ENCODE results near the gene CTDSPL.

CTDSPL gene

DNA sequence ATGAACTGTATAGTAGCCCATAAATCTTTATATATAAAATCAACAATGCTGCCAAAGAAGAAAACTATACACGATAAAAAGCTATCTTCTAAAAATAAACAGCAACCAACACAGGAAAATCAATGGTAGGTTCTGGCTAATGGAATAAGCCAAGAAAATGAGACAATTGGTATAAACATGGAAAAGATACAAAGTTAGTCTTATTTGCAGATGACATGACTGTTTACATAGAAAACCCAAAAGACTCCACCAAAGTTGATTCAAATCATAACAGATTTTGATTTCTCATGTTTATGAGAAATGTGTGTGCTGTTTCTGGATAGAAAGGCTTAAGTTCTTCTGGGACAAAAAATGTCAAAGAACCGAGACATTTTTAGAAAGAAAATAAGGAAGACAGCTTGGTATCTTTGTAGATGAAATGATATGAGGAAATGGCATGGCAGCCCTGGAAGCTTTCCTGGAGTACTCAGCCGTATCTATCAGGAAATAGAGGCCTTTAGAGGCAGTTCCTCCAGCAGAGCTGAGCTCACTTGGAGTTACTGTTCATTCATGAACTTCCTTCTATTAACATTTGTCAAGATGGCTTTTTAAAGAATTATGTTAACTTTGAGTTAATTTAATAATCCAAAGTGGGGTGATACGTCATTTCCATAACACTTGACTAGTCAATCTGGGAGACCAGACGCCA is 92.2 kb downstream of the CTDSPL start:
- DNase-seq (ENCODE audit: low spot score) = no peak
- TF ChIP-seq, protein P1, sequence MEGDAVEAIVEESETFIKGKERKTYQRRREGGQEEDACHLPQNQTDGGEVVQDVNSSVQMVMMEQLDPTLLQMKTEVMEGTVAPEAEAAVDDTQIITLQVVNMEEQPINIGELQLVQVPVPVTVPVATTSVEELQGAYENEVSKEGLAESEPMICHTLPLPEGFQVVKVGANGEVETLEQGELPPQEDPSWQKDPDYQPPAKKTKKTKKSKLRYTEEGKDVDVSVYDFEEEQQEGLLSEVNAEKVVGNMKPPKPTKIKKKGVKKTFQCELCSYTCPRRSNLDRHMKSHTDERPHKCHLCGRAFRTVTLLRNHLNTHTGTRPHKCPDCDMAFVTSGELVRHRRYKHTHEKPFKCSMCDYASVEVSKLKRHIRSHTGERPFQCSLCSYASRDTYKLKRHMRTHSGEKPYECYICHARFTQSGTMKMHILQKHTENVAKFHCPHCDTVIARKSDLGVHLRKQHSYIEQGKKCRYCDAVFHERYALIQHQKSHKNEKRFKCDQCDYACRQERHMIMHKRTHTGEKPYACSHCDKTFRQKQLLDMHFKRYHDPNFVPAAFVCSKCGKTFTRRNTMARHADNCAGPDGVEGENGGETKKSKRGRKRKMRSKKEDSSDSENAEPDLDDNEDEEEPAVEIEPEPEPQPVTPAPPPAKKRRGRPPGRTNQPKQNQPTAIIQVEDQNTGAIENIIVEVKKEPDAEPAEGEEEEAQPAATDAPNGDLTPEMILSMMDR (IDR thresholded peaks at IDR 0.05; ENCODE audit: borderline replicate concordance, control extremely low read depth, extremely low read depth, insufficient read depth, missing control alignments) = no peak
- in situ Hi-C loops (cut with MboI; ENCODE audit: low sequenced_read_pairs, unreplicated experiment) = no loop called here

DNA sequence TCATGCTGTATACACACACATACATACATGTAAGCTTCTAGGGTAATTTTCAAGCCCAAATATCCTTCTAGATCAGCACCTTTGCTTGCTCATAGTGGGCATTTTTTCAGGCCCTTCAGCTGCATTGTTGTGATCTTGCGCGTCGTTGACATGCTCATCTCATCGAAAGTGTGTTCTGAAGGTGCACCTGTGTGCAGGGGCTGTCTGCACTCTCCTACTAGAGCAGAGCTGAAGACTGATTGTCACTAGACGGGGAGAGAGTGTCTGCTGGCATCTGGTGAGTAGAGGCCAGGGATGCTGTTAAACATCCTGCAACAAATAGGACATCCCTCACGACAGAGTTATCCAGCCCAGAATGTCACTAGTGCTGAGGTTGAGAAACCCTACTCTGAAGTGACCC is 93.2 kb downstream of the CTDSPL start:
- TF ChIP-seq, protein P1 (IDR thresholded peaks at IDR 0.05; ENCODE audit: borderline replicate concordance, control extremely low read depth, extremely low read depth, insufficient read depth, missing control alignments) = no peak
- in situ Hi-C loops (cut with MboI; ENCODE audit: low sequenced_read_pairs, unreplicated experiment) = no loop called here
- no peak for DNase-seq (ENCODE audit: low spot score)

DNA sequence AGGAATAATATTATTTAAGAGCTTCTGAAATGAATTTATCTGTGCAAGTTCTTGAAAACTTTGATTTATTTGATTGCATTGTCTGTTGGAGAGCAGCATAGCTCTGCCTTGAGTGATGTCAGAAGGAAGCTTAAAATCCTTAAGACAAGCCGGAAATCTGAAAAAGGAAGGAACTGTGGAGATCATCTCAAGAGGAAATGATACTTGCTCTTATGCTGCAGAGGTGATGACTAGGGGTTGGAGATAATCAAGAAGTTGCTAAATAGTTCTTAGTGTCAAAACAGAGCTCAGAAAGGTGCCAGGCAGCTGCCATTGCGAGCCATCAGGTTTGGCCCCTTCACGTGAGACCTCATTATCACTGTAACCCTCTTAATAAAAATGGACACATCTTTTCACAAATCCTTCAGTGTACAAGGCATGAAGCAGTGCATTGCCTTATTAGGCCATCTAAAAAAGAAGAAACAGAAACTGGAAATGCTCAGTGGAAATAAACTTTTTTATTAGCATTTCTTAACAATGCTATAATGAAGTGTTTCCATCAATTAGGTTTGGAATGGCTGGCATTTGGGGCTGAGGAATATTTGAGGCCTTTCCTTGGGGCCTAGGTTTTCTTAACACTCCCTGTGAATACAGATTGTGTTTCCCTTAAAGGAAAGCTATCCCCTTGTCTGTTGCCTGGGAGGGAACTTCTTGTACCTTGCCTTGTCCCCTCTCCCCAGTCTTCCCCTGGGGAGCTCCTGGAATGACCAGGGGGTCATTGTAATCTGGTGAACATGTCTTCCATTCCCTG is 94.4 kb downstream of the CTDSPL start:
- in situ Hi-C loops (cut with MboI; ENCODE audit: low sequenced_read_pairs, unreplicated experiment) = no loop called here

DNA sequence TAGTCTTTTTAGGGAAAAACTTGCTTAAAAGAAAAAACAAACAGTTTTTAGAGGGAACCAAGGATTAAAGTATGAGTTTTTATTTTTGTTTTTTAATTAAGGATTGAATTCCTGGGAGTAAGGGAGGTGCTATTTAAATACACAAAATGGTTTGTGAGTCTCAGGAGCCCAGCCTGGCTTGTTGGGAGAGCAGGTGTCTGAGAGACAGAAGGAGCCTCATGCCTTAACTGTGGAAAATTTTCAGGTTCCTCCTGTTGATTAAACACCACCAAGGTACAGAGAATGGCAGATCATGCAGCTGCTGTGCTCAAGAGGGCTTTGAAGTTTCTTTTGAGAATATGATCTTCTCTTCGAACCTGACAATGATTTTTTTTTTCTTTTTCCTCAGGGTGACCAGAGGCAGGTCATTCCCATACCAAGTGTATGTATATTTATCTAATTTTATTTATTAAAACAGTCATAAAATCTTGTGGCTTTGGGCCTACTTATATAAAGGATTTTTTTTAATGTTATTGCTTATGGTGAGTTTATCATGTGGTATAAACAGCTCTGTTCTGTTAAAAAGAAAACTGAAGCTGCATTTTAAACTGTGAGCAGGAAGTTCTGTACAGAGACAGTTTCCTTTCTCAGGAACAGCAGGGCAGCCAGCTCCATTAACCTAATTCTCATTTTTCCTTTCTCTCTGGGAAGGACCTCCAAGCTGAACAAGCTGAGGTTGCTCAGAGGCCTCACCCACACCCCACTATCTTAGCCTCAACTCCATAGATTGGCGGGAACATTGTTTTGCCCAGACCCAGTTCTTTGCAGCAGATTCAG is 95.3 kb downstream of the CTDSPL start:
- TF ChIP-seq, protein P1 (IDR thresholded peaks at IDR 0.05; ENCODE audit: borderline replicate concordance, control extremely low read depth, extremely low read depth, insufficient read depth, missing control alignments) = no peak
- no peak for DNase-seq (ENCODE audit: low spot score)
- in situ Hi-C loops (cut with MboI; ENCODE audit: low sequenced_read_pairs, unreplicated experiment) = no loop called here

More for the DNA sequence above, 94.4 kb downstream of the CTDSPL start:
- no peak for DNase-seq (ENCODE audit: low spot score)
- TF ChIP-seq, protein P1 (IDR thresholded peaks at IDR 0.05; ENCODE audit: borderline replicate concordance, control extremely low read depth, extremely low read depth, insufficient read depth, missing control alignments) = no peak

DNA sequence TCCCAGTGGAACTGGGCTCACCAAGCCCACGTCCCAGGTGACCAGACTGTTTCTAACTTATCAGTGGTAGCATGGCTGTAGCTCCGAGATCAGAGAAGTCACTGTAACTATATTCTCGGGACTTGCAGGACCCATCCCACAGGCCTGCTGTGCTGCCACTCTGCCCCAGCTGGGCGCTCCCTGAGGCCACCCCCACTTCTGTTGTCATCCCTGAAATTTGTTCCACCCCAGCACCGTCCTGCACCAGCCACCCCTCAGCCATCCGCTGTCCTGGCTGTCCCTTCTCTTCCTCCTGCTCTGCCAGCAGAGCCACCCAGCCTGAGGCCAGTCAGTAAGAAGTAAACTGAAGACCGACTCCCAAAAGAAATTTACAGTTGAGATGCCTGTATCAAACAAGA is 95.9 kb downstream of the CTDSPL start:
- in situ Hi-C loops (cut with MboI; ENCODE audit: low sequenced_read_pairs, unreplicated experiment) = no loop called here
- TF ChIP-seq, protein P1 (IDR thresholded peaks at IDR 0.05; ENCODE audit: borderline replicate concordance, control extremely low read depth, extremely low read depth, insufficient read depth, missing control alignments) = no peak
- no peak for DNase-seq (ENCODE audit: low spot score)

Measured in GM13976 (cell line).